ENCODE measurements around the gene FALEC. TPM values are rescaled to one million over a fixed set of nuclear protein-coding genes. Genes with fewer than 3 reads are reported as not detected.
A peak's percentile ranks its signal among the peaks of the same experiment; 100 is the strongest.

FALEC gene
- total and polyA plus RNA-seq, 9 of the 15 experiments (the other 6 are each of a cell fraction or from before 2014, with no cell fraction given): 0.15 to 1.8 (median 0.53) TPM; not detected in 5

DNA sequence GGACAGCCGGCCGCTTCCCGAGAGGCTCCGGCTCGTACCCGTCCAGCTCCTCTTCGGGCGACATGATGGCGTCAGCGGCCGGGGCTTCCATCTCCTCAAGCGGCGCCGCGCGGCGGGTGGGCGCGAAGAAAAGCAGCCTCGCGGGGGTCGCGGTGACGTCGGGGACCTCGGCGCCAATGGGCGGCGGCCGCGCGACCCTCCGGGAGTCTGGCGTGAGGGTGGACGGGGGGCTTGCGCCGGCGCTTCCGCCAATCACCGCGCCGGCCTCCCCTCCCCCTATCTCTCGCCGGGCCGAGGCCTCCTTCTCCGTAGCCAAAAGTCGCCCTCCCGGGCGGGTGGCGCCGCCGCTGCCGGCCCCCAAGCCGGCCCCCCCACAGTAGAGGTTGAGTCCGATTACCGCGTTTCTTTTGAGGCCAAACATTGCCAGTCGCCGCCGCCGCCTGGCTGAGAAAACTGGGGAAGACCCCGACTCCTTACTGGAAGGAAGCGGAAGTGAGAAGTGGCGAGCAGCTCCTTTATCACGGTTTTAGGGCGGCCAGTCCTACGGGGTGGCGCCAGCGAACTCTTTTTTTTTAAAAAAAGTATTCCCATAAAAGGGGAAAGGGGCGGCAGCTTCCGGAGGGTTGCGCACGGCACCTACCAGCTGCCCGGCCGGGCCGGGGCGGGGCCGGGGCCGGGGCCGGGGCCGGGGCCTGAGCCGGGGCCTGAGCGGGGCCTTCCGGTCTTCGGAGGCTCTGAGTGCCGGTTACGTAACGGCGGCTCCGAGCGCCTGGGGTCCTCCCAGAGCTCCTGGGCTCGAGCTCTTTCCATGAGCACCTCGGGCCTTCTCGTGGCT lies 63.8 kb downstream of the FALEC start, which contains the start of gene MCL1 (continued):
- TF ChIP-seq POLR3G (IDR thresholded peaks at IDR 0.05; ENCODE audit: extremely low read depth, insufficient read length, insufficient replicate concordance) (no peak), POLR2B (IDR thresholded peaks at IDR 0.05; ENCODE audit: low read depth, partially characterized antibody) (peak; percentile 98), RFX5 (IDR thresholded peaks at IDR 0.05; ENCODE audit: low read depth, low read length) (no peak), HNRNPLL (IDR thresholded peaks at IDR 0.05; ENCODE audit: low read depth, low read length, poor library complexity, severe bottlenecking) (peak; percentile 48), TRIM28 (IDR thresholded peaks at IDR 0.05) (no peak), SRSF7 (optimal IDR thresholded peaks at IDR 0.05; ENCODE audit: low read depth, low read length) (no peak), PTTG1 (tag; IDR thresholded peaks at IDR 0.05; ENCODE audit: low read depth) (no peak), MEIS2 (IDR thresholded peaks at IDR 0.05; ENCODE audit: partially characterized antibody) (no peak), ZNF830 (CRISPR knock-in tag; IDR thresholded peaks at IDR 0.05) (peak; percentile 61; the same call in 1 of the 2 replicates), CAMTA2 (CRISPR knock-in tag; conservative IDR thresholded peaks at IDR 0.05) (no peak), ZNF24 (IDR thresholded peaks at IDR 0.05) (no peak), SUPT5H (IDR thresholded peaks at IDR 0.05) (peak; percentile 97)
- TF ChIP-seq, protein P1, sequence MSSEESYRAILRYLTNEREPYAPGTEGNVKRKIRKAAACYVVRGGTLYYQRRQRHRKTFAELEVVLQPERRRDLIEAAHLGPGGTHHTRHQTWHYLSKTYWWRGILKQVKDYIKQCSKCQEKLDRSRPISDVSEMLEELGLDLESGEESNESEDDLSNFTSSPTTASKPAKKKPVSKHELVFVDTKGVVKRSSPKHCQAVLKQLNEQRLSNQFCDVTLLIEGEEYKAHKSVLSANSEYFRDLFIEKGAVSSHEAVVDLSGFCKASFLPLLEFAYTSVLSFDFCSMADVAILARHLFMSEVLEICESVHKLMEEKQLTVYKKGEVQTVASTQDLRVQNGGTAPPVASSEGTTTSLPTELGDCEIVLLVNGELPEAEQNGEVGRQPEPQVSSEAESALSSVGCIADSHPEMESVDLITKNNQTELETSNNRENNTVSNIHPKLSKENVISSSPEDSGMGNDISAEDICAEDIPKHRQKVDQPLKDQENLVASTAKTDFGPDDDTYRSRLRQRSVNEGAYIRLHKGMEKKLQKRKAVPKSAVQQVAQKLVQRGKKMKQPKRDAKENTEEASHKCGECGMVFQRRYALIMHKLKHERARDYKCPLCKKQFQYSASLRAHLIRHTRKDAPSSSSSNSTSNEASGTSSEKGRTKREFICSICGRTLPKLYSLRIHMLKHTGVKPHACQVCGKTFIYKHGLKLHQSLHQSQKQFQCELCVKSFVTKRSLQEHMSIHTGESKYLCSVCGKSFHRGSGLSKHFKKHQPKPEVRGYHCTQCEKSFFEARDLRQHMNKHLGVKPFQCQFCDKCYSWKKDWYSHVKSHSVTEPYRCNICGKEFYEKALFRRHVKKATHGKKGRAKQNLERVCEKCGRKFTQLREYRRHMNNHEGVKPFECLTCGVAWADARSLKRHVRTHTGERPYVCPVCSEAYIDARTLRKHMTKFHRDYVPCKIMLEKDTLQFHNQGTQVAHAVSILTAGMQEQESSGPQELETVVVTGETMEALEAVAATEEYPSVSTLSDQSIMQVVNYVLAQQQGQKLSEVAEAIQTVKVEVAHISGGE (CRISPR knock-in tag; IDR thresholded peaks at IDR 0.05): peak in 1 of 3 experiments; percentile 65; a peak in 2 of 6 replicates
- TF ChIP-seq, protein P2, sequence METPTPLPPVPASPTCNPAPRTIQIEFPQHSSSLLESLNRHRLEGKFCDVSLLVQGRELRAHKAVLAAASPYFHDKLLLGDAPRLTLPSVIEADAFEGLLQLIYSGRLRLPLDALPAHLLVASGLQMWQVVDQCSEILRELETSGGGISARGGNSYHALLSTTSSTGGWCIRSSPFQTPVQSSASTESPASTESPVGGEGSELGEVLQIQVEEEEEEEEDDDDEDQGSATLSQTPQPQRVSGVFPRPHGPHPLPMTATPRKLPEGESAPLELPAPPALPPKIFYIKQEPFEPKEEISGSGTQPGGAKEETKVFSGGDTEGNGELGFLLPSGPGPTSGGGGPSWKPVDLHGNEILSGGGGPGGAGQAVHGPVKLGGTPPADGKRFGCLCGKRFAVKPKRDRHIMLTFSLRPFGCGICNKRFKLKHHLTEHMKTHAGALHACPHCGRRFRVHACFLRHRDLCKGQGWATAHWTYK (CRISPR knock-in tag; IDR thresholded peaks at IDR 0.05): no peak
- TF ChIP-seq, protein P3, sequence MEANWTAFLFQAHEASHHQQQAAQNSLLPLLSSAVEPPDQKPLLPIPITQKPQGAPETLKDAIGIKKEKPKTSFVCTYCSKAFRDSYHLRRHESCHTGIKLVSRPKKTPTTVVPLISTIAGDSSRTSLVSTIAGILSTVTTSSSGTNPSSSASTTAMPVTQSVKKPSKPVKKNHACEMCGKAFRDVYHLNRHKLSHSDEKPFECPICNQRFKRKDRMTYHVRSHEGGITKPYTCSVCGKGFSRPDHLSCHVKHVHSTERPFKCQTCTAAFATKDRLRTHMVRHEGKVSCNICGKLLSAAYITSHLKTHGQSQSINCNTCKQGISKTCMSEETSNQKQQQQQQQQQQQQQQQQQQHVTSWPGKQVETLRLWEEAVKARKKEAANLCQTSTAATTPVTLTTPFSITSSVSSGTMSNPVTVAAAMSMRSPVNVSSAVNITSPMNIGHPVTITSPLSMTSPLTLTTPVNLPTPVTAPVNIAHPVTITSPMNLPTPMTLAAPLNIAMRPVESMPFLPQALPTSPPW (CRISPR knock-in tag; IDR thresholded peaks at IDR 0.05): peak; percentile 91

Measured in K562 (cell line).